DMS79 treated with DMSO at 0.1 percent for 48 hours (cell line): ENCODE data around the gene PRDM8.

Source experiments
- DNase-seq: peaks from one replicate; lab custom pipeline; 2025; lab: John Stamatoyannopoulos, UW

The PRDM8 gene

DNA sequence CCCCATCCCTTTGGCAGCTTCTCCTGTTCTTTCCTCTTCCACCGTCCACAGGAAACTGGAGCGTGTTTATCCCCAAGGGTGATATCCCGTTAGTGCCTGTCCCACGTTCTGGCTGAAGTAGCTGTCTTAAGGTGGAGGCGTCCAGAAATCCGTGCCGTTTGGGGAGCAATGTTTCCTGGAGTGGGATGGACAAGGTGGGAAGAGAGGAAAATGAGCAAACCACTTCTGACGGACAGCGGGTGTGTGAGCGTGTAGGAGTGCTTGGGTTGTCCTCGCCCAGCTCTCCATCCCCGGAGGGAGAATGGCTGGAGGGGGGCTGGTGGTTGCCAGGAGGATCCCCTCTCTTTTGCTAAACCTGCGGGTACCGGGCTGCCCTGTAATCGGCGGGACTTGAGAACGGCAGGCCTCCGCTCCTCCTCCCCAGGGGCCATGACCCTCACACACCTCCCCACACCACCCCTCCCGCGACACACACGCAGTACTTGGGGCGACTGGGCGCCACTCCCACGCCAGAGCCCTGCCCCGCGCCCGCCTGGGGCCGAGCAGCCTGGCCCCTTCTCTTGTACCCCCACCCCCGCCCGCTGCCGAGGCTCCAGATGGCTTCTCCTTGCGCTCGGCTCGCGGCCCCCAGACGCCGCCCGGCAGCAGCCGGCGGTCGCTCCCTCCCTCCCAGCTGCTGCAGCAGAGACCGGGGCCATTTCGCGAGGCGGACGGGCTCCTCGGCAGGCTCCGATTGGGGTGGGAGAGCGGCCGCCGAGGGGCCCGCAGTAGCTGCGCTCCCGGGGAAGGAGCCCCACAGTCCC is 13.9 kb upstream of the PRDM8 start:
- DNase-seq, result no peak

DNA sequence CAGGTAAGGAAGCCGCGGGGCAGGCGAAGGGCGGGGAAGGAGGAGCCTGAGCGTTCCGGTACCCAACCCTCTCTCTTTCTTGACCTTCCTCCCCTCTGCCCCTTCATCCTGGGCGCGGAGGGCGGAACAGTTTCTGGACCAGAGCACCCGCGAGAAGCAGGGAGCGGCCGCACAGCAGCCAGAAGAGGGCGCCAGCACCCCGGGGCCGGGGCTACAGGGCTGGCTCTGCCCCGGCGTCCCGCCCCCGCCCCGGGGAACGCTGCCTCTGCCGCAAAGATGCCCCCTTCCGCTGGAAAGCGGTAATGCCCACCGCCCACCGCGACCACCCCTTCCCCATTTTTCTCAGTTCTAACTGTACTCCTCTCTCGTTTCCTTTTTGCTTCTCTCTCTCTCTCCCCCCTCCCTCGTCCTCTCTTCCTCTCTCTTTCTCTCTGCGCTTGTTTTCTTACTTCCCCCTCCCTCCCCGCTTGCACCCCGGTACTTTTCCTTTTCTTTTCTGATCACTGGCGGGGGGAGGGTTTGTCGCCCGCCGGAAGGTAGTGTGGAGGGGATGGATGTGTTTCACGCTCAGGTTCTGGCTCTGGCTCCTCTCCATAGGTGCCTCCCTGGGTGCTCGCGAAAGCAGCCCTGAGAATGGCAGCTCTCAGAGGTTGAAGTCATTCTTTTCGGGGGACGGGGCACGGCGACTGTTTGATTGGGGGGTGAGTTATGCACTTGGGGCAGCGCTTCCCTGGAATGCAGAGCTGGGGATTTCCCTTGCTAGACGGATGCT is 13.1 kb upstream of the PRDM8 start:
- no peak for DNase-seq

GRCh38 chr4:80184825-80185756 is 12.2 kb upstream of the PRDM8 start:
- DNase-seq, result no peak

DNA sequence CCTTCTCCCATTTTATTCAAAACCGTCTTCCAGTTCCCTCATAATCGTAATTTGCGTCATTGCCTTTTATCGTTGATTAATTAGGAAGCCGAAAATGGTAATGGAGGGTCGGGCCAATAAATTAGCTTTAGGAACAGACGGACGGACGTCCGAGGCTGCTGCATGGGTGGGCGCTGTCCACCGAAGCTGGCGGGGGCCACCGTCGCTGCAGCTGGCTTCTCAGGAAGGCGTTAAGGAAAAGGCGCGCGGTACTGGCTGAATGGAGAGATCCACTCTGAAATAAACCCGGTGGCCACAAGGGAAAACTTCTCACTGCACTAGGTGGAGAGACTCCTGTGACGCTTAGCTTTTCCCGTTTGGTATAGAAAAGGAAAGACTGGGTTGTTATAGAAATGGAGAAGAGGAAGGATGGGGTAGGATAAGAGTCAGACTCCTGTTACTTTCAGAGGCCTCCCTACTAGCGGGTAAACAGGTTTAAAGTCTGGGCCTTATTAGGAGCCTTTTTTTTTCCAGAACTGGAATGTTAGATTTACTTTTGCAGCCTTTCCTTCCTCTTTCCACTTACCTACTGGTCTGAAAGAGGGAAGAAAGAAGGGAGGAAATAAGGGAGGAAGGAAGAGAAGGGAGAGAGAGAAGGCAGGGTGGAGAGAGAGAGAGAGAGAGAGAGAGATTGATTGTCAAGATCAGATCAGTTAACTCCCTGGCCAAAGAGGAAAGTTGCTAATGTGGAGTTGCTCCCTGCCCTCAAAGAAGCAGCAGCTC is 11.3 kb upstream of the PRDM8 start:
- DNase-seq, result no peak

GRCh38 chr4:80186676-80187075 is 10.6 kb upstream of the PRDM8 start:
- no peak for DNase-seq

DNA sequence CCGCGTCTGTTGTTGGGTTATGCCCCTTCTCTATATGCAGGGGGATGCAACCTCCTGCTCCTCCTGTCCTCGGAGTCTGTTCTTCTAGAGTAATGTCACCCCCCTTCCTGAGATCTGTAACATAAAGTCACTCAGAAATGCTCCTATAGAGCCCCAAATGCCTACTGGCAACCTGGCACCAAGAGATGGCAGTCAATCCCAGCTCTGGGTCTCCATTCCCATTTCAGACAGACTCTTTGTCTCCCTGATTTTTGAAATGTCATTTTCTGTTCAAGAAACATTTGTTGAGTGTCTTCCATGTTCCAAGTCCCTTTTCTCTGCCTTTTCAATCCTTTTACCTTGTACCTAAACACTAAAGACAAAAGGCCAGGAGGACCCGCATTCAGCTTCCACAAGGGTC is 9.6 kb upstream of the PRDM8 start:
- DNase-seq, result no peak

DNA sequence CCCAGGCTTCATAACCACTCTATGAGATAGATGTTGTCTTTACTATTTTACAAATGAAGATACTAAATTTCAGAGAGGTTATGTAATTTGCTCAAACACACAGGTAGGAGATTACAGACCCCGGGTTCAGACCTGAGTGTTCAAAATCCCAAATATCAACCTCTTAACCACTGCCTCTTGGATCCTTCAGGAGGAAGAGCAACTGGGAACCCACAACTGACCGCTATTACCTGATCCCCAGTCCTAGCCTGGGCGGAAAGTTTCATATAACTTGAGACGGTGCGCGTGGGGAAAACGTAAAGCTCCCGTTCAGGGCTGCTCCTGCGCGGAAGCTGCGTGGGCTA is 8.9 kb upstream of the PRDM8 start:
- DNase-seq, result no peak

GRCh38 chr4:80188801-80189458 is 8.4 kb upstream of the PRDM8 start:
- DNase-seq, result no peak

GRCh38 chr4:80189581-80189955 is 7.7 kb upstream of the PRDM8 start:
- DNase-seq, result no peak

GRCh38 chr4:80189956-80190677 is 7.2 kb upstream of the PRDM8 start:
- no peak for DNase-seq

GRCh38 chr4:80192252-80192866 is 4.9 kb upstream of the PRDM8 start:
- no peak for DNase-seq

DNA sequence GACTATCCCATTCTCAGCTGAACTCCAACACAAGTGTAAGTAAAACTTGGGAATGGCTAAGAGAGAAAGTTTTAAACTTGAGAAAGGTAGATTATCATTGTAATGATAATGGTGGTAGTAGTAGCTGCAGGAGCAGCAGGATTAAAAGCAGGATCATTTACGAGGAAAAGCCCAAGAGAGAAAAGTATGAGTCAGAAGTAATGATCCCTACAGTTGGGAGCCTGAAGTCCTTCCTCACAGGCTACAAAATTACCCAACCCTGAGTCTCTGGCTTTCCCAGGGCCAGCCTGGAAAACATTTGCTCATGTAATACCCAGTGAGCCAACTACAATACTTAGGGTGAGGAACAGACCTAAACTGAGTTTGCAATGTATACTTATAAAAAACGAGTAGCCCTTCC is 4.4 kb upstream of the PRDM8 start:
- no peak for DNase-seq

DNA sequence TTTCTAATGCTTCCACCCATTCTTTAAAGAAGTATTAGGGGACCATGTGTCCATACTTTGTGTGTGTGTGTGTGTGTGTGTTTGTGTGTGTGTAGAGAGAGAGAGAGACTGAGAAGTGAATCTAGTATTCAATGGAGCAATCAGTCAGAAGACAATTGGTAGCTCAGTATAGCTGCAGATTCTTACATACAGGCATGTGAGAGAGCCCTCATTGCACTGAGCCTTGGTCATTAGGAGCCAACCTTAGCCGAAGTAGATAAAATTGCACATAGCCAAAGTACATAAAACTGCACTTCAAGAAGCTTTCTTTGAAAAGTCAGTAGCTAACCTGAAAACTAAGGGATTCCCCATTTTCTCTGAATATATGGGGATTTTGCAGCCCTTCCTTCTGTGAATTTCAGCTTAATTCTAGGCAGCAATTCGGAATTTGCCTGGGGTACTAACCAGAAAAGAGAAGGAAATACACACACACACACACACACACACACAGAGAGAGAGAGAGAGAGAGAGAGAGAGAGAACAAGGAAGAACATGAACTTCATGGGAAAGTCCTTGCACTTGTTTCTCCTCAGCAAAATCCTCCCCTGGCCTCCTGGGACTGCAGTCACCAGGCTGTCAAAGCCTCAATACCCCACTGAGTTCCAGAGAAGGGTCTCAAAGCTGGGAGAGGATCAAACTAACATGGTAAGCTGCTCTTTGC is 1.7 kb upstream of the PRDM8 start:
- DNase-seq, result no peak

DNA sequence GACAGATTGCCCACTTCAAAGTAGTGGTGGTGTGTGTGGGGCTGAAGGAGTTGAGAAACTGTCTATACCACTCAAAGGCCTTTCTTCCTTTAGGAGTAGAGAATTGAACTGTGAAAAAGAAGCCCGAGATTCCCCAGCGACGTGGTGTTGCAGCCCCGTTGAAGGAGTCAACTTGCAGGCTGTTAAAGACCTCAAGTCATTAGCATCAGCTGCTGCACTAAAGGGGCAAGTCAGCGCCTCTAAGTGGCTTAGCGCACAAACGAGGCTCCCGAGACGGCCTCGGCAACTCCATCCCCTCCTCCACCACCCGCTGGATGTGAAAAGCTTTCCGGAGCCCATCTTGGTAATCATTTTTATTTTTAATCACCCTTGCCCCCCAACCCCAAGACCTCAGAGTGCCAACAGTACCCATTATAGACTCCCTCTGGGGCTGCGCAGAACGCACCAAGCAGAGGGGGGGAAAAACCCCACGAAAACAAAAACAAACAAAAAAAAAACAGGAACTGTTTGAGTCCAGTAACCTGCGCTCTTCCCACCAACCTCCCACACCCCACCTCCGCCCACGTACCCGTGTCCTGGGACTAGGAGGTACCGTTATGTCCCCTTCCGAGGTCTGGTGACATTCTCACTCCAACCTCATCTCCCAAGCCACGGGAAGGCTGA is 913 bp upstream of the PRDM8 start:
- no peak for DNase-seq

GRCh38 chr4:80197601-80198440 is 518 bp downstream of the PRDM8 start:
- no peak for DNase-seq

- no peak for DNase-seq
Measured at GRCh38 chr4:80198441-80198837, 1.1 kb downstream of the PRDM8 start.

GRCh38 chr4:80199004-80199560 is 1.8 kb downstream of the PRDM8 start:
- DNase-seq, result no peak

- no peak for DNase-seq
Measured at GRCh38 chr4:80199947-80200346, 2.6 kb downstream of the PRDM8 start.
